NCI-H446 treated with DMSO at 0.1 percent for 48 hours (cell line): Measurements from ENCODE around the gene OGDHL.
"Not testable (repeated sequence)": the region's sequence is repeated elsewhere in the genome, so short reads cannot be mapped to it uniquely, and the experiment has no call there.

Experiments used
- DNase-seq: peaks from one replicate; lab custom pipeline; 2025; lab: John Stamatoyannopoulos, UW

OGDHL gene

GRCh38 chr10:49761789-49762565 lies at the start of gene OGDHL:
Gene OGDHL, minus strand, starts transcription at chr10:49762323. Its CDS starts 3,731 bp downstream, at chr10:49758592.
- no peak for DNase-seq

- no peak for DNase-seq
Measured at GRCh38 chr10:49803988-49804387, 41.9 kb upstream of the OGDHL start.

DNA sequence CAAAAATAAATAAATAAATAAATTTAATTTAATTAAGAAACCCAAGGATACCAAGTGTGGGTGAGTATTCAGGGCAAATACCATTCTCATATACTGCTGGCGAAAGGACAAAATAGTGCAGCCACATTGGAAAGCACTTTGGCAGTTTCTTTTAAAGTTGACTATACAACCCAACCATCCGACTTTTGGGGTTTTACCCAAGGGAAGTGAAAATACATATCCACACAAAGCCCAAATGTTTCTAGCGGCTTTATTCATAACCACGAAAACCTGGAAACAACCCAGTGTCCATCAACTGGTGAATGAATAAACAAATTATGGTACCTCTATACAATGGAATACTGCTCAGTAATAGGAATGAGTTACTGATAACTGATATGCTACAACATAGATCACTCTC lies 36.2 kb upstream of the OGDHL start:
- no peak for DNase-seq

DNA sequence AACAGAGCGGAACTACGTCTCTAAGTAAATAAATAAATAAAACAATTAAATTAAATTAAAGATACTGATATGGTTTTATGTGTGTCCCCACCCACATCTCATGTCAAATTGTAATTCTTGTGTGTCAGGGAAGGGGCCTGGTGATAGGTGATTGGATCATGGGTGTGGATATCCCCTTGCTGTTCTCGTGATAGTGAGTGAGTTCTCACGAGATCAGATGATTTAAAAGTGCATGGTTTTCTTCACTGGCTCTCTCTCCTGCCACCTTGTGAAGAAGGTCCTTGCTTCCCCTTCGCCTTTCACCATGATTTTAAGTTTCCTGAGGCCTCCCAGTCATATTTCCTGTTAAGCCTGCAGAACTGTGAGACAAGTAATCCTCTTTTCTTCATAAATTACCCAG lies 29.0 kb upstream of the OGDHL start:
- DNase-seq, result no peak

DNA sequence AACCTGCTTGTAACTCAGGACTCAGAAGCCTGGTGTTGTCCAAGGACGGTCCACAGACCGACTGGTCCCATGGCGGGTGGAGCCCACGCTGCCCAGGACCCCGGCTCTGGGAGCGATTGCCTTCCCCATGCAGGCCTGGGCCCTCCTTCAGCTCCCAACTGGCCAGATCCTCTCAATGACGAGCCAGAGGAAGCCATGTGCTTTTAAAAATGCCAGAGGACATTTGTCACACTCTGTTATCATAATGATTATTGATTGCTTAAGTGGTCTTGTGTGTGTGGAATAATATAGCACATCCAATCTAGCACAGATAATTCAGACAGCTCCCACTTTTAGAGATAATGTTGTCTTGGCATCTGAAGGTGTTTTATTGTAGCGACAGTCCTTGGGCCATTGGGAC lies 22.6 kb upstream of the OGDHL start:
- DNase-seq, result no peak

DNA sequence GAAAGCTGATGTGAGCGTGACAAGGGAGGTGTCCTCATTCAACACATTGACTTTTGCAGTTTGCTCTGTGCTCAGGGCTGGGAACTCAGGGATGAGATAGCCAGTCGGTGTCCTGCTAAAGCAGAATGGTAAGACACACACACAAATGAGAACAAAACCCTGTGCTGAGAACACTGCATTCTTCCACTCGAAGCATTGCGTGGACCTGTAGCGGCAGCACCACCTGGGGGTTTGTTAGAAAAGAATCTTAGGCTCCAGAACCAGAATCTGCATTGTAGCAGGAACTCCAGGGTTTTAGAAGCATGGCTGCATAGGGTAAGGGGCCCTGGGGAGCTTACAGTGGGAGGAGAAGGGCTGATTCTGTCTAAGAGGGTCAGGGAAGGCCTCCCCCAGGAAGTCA lies 21.5 kb upstream of the OGDHL start:
- DNase-seq, result no peak

DNA sequence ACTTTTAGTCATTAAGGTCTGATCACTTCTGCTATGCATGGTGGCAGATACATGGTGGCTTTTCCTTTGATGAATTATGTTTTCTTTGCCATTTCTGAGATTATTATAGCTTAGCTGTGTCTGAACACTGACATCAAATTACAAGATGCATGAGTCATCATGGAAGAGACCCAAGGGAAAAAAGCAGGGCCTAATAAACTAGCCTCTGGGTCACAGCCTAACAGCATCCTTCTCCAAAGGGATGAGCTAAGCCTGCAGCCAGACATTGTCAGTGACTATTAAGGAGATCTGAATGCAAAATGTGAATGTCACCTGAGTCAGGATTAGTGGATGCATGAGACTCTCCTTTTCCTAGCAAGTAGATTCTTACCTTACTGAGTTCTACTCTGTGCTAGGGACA lies 19.1 kb upstream of the OGDHL start:
- DNase-seq, result no peak

GRCh38 chr10:49778197-49778596 lies 16.1 kb upstream of the OGDHL start:
- no peak for DNase-seq

- no peak for DNase-seq
Measured at GRCh38 chr10:49776851-49777250, 14.7 kb upstream of the OGDHL start.

- no peak for DNase-seq
Measured at GRCh38 chr10:49775014-49775413, 12.9 kb upstream of the OGDHL start.

- not testable (repeated sequence) for DNase-seq
Measured at GRCh38 chr10:49772944-49773343, 10.8 kb upstream of the OGDHL start.

- not testable (repeated sequence) for DNase-seq
Measured at GRCh38 chr10:49771046-49771445, 8.9 kb upstream of the OGDHL start.

DNA sequence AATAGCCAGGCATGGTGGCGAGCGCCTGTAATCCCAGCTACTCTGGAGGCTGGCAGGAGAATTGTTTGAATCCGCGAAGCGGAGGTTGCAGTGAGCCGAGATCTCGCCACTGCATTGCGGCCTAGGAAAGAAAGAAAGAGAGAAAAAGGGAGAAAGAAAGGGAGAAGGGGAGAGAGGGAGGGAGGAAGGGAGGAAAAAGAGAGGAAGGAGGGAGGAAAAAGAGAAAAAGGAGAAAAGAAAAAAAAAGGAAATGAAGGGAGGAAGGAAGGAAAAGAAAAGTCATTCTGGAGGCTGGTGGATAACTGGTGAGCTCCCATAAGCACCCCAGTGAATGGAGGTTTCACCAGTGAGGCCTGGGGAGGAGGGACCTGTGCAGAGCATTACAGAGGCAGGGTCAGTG lies 7.6 kb upstream of the OGDHL start:
- DNase-seq, result no peak

- DNase-seq, result no peak
Measured at GRCh38 chr10:49768731-49769130, 6.6 kb upstream of the OGDHL start.

DNA sequence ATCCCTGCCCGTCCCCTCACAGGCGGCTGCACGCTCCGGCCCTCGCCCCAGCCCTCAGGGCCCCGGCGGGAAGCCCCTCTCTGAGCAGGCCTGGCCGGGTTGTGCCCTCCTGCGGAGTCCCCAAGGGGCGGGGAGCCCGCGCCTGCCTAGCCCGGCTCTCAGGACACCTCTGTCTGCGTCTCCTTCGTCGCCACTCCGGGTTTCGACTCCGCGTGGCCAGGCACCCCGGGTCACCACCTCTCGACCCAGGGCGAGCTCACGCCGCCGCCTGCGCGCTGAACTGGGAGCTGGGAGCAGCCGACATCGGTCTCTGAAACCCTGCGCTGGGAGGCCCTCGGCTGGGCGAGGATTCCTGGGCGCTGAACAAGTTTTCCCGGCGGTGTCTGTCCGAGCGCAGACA lies 6.2 kb upstream of the OGDHL start:
- no peak for DNase-seq

- DNase-seq, result no peak
Measured at GRCh38 chr10:49767752-49768151, 5.6 kb upstream of the OGDHL start.

DNA sequence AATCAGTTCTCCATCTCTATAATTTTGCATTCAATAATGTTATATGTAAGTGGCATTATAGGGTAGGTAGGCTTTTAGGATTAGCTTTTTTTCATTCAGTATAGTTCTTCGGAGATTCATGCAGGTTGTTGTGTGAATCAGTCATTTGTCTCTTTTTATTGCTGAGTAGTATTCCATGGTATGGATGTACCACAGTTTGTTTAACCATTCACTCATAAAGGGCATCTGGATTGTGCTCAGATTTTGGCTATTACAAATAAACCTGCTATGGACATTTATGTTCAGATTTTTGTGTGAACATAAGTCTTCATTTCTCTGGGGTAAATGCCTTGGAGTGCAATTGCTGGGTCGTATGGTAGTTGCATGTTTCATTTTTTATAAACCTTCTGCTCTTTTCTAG lies 4.4 kb upstream of the OGDHL start:
- no peak for DNase-seq

DNA sequence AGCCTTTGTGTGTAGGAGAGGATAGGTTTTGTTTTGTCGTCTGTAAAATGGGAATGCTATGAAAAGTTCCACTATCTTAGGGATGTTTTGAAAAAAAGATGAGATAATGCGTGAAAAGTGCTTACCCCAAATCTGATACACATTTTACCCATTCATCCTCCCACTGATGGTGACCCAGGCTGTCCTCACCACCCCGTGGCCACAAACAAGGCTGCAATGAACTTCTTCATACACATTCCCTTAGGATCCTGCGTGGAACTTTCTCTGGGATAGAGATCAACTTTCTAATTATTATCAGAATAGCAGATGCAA lies 399 bp upstream of the OGDHL start:
- no peak for DNase-seq

- DNase-seq, result no peak
Measured at GRCh38 chr10:49761201-49761788, 828 bp downstream of the OGDHL start.

DNA sequence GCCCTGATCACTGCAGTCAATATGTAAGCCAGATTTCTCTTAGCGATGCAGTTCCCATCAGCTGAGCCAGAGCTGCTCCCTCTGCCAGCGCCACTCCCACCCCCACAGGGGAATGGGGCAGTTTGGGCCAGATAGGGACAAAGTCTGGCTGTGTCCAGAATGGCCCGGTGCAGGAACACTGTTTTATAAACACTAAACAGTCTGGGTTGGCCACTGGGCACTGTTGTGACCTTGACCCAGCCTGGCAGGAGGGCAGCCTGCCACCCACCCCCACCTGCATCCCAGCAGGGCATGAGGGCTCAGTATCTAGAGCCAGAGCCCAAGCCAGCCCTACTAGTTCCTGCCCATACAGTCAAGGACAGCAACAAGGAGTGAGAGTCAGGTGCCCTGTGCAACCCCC lies 1.3 kb downstream of the OGDHL start:
- no peak for DNase-seq

GRCh38 chr10:49759787-49760551 lies 2.2 kb downstream of the OGDHL start:
- DNase-seq, result no peak

DNA sequence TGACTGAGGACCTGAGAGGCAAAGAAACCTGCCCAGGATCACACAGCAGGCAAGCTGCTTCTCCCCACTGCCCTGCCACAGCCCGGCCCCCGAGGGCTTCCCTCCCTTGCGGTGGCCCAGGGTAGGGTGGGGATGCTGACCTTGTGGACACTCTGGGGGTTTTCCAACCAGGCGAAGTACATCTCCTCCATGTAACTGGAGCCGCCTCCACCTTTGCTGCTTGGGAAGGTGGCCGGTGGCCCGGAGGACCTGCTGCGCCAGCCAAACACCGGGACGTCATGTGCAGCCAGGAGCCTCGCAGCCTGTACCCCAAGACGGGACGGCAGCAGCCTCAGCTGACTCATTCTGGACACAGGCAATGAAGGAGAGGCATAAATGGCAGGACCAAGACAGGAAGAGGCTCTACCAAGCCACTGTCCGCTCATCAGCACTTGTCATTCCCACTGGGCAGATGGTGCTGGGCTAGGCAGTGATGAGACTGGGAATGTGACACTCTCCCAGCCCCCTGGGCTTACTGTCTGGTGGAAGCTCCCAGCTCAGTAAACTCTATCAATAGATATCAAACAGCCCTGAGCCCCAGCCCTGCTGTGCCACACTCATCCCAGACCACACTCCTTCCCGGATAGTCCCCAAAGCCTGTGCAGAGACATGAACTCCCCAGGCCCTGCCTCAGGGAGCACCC lies 3.7 kb downstream of the OGDHL start:
- no peak for DNase-seq

- no peak for DNase-seq
Measured at GRCh38 chr10:49756641-49757040, 5.5 kb downstream of the OGDHL start.
